GM12891 (cell line): ENCODE data around the gene AADACL3.

Experiments
- DNase-seq: peaks from one replicate; pipeline ENCODE4 v3.0.0; 2011; ENCODE audit warnings: low spot score; ENCODE audit not compliant: insufficient read length
- FAIRE-seq: peaks from 2 replicates; lab custom pipeline; 2011; peaks lifted over from hg19 to GRCh38; lab: Jason Lieb, UNC
- PAX5 ChIP-seq: IDR thresholded peaks from 2 replicates; pipeline ENCODE4 v1.6.1; 2011; ENCODE audit warnings: low read length, moderate library complexity, mild to moderate bottlenecking; ENCODE audit not compliant: insufficient read depth, severe bottlenecking
- POLR2A ChIP-seq: IDR thresholded peaks from 2 replicates; pipeline ENCODE4 v1.6.1; 2011; ENCODE audit warnings: low read depth, low read length, control low read depth
- POLR2AphosphoS5 ChIP-seq: IDR thresholded peaks from 2 replicates; pipeline ENCODE4 v1.6.1; 2011; ENCODE audit warnings: low read depth, low read length, control low read depth
- POU2F2 ChIP-seq: IDR thresholded peaks from 2 replicates; pipeline ENCODE4 v1.6.1; 2011; ENCODE audit warnings: low read depth, mild to moderate bottlenecking, control low read depth, low read length, moderate library complexity
- SPI1 ChIP-seq: IDR thresholded peaks from 2 replicates; pipeline ENCODE4 v1.6.1; 2011; ENCODE audit warnings: low read depth, low read length, control low read depth
- TAF1 ChIP-seq: IDR thresholded peaks from 2 replicates; pipeline ENCODE4 v1.6.1; 2011; ENCODE audit warnings: low read depth, low read length, control low read depth

AADACL3 gene

GRCh38 chr1:12764016-12764415, 48.1 kb downstream of the AADACL3 start:
- TF ChIP-seq SPI1, result no peak
- TF ChIP-seq TAF1, result no peak
- TF ChIP-seq PAX5, result no peak
- no peak for TF ChIP-seq POLR2AphosphoS5
- no peak for TF ChIP-seq POLR2A
- no peak for TF ChIP-seq POU2F2
- DNase-seq (no peak), FAIRE-seq (no peak)

DNA sequence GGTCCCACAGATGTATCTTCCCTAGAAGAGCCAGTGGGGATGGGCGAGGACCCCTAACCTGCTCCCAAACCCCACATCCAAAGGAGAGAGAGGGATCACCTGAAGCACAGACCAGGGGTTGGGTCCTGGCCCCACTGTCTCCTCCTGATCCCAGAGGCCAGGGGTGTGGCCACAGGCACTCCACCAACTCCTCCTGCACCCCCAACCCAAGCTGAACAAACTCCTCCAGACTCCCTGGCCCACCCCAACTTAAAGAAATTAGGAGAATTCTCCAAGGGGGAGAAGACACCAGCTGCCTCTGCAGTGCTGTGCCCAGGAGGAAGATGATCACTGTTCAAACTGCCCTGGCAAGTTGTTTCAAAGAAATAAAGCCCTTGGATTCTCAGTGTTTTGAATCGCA, 53.1 kb downstream of the AADACL3 start:
- DNase-seq (no peak), FAIRE-seq (no peak)
- TF ChIP-seq POLR2AphosphoS5, result no peak
- TF ChIP-seq POLR2A, result no peak
- TF ChIP-seq PAX5, result no peak
- no peak for TF ChIP-seq SPI1
- TF ChIP-seq TAF1, result no peak
- no peak for TF ChIP-seq POU2F2

DNA sequence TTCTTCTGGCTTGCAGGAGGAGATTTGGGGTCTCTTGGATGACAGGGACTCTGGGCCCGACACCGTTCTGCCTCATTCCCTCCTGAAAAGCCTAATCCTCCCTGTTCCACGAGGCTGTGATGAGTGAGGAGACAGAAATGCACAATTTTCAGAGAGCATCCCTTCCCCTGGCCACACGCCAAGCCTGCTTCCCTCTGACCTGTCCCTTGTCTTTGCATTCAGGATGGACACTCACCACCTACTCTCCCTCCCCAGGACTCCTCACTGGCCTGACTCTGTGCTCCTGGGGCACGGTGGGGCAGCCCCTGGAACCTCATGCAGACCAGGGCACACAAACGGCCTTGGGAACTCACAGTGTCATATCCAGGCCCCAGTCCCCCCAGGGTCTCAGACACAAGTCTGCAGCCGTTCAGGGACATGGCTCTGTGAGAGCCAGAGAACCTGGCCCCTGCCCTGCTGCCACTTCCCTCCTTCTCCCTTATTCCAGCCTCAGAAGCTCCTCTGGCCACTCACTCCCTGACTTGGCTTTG, 54.1 kb downstream of the AADACL3 start:
- DNase-seq (no peak), FAIRE-seq (no peak)
- no peak for TF ChIP-seq POLR2AphosphoS5
- no peak for TF ChIP-seq SPI1
- TF ChIP-seq POLR2A, result no peak
- no peak for TF ChIP-seq PAX5
- no peak for TF ChIP-seq POU2F2
- no peak for TF ChIP-seq TAF1

GRCh38 chr1:12770620-12771019, 54.7 kb downstream of the AADACL3 start:
- TF ChIP-seq POU2F2 (no peak), SPI1 (no peak), POLR2AphosphoS5 (no peak), POLR2A (no peak), TAF1 (no peak), PAX5 (no peak)
- DNase-seq, result no peak
- no peak for FAIRE-seq

DNA sequence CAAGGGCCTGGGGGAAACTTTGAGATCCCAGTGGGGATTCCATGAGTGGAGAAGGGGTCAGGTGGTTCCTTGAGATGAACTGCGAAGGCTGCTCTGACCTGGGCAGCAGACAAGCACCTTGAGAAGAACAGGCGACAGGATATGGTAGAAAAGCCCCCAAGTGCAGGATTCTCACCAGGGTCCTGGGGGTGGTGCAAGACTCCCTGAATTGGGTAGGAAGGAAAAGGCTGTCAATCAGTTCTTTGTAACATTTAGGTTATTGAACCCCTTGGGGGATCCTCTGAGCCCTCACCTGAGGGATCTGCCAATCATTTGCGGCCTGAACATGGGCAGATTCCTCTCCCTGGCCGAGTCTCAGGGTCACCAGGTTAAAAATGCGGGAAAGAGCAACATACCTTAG, 55.3 kb downstream of the AADACL3 start:
- TF ChIP-seq POLR2A (no peak), POLR2AphosphoS5 (no peak), POU2F2 (no peak), TAF1 (no peak)
- DNase-seq, result no peak
- no peak for FAIRE-seq

GRCh38 chr1:12772520-12772919, 56.6 kb downstream of the AADACL3 start:
- TF ChIP-seq TAF1 (no peak), SPI1 (no peak), POLR2AphosphoS5 (no peak), POLR2A (no peak), POU2F2 (no peak), PAX5 (no peak)
- FAIRE-seq (no peak), DNase-seq (no peak)

GRCh38 chr1:12773438-12773837, 57.5 kb downstream of the AADACL3 start, which contains the start of gene PRAMEF12:
TSS of gene PRAMEF12 (plus strand) at chr1:12773738. CDS start at chr1:12774868, 1,130 bp downstream.
- FAIRE-seq, result no peak
- DNase-seq, result no peak
- TF ChIP-seq PAX5 (no peak), POLR2AphosphoS5 (no peak), POLR2A (no peak)

- no peak for DNase-seq
- no peak for FAIRE-seq
- no peak for TF ChIP-seq POLR2AphosphoS5
- TF ChIP-seq SPI1, result no peak
Observed at GRCh38 chr1:12774801-12775345, 59.0 kb downstream of the AADACL3 start.

GRCh38 chr1:12775443-12775842, 59.5 kb downstream of the AADACL3 start:
- no peak for DNase-seq
- no peak for TF ChIP-seq PAX5
- FAIRE-seq, result no peak

DNA sequence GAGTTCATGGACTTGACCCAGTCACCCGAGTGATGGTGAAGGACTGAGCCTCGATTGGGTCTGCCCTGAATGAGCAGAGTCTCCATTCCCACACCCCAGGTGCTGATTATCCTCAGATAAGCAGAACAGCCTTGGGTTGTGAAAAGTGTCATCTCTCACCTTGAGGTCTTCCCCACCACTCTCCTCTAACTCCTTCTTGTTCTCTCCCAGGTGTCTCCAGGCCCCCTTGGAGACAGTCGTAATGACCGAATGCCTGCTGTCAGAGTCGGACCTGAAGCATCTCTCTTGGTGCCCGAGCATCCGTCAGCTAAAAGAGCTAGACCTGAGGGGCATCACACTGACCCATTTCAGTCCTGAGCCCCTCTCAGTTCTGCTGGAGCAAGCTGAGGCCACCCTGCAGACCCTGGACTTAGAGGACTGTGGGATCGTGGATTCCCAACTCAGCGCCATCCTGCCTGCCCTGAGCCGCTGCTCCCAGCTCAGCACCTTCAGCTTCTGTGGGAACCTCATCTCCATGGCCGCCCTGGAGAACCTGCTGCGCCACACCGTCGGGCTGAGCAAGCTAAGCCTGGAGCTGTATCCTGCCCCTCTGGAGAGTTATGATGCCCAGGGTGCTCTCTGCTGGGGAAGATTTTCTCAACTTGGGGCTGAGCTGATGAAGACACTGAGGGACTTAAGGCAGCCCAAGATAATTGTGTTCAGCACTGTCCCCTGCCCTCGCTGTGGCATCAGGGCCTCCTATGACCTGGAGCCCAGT, 61.1 kb downstream of the AADACL3 start:
- FAIRE-seq, result no peak
- TF ChIP-seq PAX5, result no peak
- TF ChIP-seq POLR2A, result no peak
- TF ChIP-seq POU2F2, result no peak
- TF ChIP-seq TAF1, result no peak
- TF ChIP-seq SPI1, result no peak
- no peak for TF ChIP-seq POLR2AphosphoS5
- no peak for DNase-seq
